SU-DHL-6 (cell line): ENCODE data around the gene FNTB.

Experiments used
- EZH2phosphoT487 ChIP-seq: fragments of 200-600 bp; sonication (generic), shearing (Covaris generic); conservative IDR thresholded peaks from 2 replicates; pipeline ENCODE4 v1.6.1; 2018; ENCODE audit warnings: mild to moderate bottlenecking, antibody characterized with exemption, low read length, moderate library complexity, mixed read lengths
- TF ChIP-seq, protein P1 (sequence below): fragments of 200-600 bp; sonication (generic); IDR thresholded peaks from one replicate; pipeline ENCODE4 v1.5.1; 2017; ENCODE audit warnings: antibody characterized with exemption, mild to moderate bottlenecking, low read length, moderate library complexity; ENCODE audit not compliant: insufficient read depth, poor library complexity, severe bottlenecking

DNA sequence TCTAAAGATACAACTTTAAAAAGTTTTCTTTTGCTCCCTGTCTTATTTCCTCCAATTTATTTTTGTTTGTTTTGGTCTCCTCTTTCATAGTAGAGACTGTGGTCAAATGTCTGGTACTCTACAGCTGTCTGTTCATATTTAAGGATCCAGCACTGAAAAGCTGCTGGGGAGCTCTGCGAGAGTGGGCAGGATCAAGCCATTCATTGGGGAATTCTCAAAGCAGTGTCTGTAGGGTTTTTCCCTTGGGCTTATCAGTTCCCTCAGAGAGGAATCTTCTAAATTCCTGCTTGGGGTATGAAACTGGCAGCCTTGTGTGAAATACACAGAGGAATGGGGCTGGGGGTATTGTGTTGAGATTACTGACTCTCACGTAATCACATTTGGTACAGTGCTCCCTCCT, 52.3 kb downstream of the FNTB start:
- TF ChIP-seq EZH2phosphoT487: no peak
- TF ChIP-seq, protein P1, sequence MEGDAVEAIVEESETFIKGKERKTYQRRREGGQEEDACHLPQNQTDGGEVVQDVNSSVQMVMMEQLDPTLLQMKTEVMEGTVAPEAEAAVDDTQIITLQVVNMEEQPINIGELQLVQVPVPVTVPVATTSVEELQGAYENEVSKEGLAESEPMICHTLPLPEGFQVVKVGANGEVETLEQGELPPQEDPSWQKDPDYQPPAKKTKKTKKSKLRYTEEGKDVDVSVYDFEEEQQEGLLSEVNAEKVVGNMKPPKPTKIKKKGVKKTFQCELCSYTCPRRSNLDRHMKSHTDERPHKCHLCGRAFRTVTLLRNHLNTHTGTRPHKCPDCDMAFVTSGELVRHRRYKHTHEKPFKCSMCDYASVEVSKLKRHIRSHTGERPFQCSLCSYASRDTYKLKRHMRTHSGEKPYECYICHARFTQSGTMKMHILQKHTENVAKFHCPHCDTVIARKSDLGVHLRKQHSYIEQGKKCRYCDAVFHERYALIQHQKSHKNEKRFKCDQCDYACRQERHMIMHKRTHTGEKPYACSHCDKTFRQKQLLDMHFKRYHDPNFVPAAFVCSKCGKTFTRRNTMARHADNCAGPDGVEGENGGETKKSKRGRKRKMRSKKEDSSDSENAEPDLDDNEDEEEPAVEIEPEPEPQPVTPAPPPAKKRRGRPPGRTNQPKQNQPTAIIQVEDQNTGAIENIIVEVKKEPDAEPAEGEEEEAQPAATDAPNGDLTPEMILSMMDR: no peak
